Activated CD4-positive, alpha-beta T cell treated with anti-CD3 and anti-CD28 coated beads, Interleukin-2, amount 50 U/mL, for 1 hour (primary cell): ENCODE measurements around the gene GABRG3.

Experiments
- DNase-seq: peaks from one replicate; pipeline ENCODE4 v3.0.0-alpha.2; 2020

GABRG3 gene

GRCh38 chr15:27196691-27197090, 225.7 kb downstream of the GABRG3 start:
- no peak for DNase-seq

GRCh38 chr15:27201425-27201824, 230.4 kb downstream of the GABRG3 start:
- no peak for DNase-seq

GRCh38 chr15:27210176-27210575, 239.2 kb downstream of the GABRG3 start:
- DNase-seq, result no peak

DNA sequence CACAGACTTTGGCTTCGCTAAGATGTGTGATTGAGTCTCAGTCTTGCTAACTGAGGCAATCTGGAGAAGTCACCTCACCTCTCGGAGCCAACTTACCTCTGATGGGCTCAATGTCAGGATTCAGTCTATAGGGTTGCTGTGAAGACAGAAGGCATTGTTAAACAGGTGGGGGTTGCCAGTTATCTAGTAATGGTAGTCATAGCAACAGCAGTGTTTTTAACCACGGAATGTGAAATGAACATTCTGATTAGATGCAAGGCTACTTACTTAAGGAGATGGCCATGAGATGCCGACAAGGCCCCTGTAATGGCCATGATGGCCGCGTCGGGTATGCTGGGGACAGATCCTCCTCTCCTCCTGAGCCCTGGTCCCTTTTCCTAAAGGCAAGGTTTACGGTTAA, 243.1 kb downstream of the GABRG3 start:
- DNase-seq, result no peak

DNA sequence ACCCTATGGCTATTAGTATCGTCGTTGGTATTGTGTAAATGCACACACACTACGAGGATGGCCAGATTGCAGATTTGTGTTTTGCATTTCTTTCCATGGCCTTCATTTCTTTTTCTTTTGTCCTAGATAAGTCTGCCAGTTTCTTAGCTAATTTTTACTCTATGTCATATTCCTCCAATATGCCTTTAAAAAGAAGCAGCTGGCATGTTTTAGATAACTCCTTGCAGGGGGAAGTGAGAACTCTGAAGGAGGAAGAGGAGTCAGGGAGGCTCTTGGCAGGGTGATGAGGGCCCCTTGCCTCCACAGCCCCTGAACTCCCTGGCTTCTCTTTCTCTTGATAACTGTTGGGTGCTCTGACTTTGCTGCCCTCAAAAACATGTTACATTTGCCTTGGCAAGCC, 244.0 kb downstream of the GABRG3 start:
- no peak for DNase-seq

- DNase-seq, result no peak
Measured at GRCh38 chr15:27218426-27218825, 247.4 kb downstream of the GABRG3 start.

DNA sequence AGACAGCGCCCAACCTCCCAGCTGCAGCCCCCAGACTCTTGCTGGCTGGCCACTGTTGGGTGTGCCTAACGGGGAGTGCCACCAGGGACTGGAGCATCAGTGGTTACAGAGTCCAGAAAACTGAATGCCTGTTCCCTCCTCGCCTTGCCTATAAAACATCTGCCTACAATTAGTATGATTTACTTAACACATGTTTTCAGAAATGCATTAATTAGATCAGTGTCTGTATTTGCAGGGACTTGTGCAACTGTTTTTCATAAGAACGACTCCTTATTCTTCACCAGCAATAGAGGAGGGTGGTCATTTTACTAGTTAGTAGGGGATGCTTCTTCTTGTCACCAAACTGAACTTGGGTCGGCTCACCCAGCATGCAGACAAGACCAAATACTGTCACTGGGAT, 248.7 kb downstream of the GABRG3 start:
- DNase-seq, result no peak

- DNase-seq, result no peak
Measured at GRCh38 chr15:27220199-27220598, 249.2 kb downstream of the GABRG3 start.

GRCh38 chr15:27222479-27222878, 251.5 kb downstream of the GABRG3 start:
- DNase-seq, result no peak

DNA sequence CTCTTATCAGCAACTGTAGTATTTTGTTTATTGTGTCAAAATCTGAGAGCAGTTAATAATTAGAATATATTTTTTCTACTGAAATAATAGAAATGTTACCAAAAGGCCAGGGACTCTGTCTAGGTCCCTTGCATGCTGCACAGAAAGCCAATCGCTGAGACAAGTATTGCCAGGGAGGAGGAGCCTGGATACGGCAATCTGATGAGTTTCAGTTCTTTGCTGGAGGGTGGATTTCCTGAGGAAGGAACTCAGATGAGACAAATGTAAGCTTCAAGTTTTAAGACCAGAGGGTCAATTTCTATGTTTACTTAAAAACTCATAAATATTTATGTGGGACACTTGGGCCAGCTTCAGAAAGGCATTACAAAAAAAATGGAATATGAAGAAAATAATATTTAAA, 252.2 kb downstream of the GABRG3 start:
- DNase-seq, result no peak

DNA sequence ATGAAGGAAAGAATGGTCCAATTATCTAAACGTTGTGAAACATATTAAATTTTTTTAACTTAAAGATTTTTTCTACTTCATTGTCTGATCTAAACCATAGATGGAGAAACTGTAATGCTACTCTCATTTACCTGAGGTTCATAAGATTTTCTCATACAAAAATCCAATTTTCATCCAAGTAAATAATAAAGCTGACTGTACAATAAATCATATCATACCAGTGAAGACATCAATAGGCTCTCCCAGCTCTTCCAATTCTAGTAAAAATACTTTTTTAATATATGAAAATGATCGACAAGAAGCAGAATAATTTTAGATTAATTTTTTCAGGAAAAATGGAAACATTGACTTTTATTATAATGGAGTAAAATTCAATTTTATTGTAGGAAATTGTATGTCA, 260.8 kb downstream of the GABRG3 start:
- DNase-seq, result no peak

DNA sequence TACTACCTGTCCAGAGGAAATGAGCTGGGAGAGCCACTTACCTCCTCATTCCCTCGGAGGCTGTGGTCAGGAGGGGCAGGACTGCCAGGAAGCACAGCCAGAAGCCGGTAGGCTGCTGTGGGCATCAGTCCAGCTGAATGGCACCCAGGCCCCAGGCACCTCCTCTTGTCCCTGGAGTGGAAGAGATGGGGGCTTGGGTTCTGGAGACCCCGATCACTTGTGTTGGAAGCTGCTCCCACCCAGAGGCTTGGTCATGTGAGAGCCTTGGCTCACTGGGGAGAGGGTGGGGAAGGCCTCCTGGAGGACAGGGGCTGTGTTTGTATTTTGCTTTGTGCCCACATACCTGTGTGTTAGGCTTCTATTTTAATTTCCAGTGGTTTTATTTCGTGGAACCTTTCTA, 261.9 kb downstream of the GABRG3 start:
- no peak for DNase-seq

DNA sequence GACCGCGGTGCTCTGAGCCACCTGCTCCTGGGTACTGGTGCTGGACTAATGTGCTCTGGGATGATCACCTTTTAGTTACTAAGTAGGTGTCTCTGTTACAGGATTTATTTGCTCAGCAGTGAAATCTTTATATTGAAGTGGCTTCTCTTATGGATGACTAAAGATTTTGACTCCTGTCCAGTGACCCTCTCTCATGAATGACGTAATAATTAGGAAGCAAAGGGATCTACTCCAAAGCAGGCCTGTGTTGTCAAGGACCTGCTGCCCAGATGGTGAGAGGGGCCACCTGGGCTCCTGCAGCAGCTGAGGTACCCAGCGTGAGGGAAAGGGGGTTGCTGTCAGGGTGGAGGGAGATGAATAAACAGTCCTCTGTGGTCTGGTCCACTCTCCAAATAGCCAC, 263.6 kb downstream of the GABRG3 start:
- DNase-seq, result no peak

GRCh38 chr15:27235161-27235560, 264.2 kb downstream of the GABRG3 start:
- DNase-seq, result no peak

DNA sequence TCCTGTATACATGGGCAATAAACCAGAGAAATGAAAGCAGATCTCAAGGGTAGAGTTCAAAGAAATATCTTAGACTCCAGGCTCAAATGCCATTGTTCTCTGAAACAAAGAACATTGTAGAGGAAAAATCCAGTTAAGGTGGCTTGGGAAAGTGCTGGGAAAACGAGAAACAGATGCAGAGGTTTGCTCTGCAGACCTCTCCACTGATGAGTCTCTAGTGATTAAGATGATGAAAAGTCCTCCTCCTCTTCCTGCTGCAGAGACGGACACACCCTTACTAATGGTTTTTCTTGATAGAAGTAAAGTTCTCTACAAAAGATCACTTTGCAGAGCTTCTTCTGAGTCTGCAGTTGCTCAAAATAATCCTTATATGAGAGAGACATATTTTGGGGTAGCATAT, 264.7 kb downstream of the GABRG3 start:
- no peak for DNase-seq

DNA sequence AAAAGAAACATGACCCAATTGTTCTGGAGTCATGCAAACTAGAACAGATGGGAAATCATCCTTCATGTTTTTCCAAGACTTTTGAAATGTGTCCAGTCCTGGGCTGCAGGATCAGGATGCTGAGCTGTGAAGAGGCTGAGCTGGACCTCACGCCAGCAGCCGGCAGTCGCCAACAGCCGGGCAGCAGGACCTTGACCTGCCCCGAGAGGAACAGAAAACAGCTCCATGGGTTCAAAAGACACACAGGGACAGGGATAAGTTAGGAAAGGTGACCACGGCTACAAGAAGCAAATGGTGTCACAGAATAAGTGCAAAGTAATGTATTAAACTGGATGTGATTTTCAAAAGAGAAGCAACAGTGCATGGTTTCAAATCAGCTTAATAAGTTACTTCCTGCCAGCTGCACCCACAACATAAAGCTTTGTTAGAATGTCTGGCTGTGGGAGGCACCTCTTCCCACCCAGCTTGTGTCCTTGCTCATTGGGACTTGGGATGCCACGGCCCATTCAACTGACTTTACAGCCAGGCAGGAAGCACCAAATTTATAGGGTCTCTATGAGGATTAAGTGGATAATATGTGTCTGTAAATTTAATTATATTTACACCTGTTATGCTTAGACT, 266.4 kb downstream of the GABRG3 start:
- no peak for DNase-seq

- DNase-seq, result no peak
Measured at GRCh38 chr15:27238209-27238608, 267.2 kb downstream of the GABRG3 start.

DNA sequence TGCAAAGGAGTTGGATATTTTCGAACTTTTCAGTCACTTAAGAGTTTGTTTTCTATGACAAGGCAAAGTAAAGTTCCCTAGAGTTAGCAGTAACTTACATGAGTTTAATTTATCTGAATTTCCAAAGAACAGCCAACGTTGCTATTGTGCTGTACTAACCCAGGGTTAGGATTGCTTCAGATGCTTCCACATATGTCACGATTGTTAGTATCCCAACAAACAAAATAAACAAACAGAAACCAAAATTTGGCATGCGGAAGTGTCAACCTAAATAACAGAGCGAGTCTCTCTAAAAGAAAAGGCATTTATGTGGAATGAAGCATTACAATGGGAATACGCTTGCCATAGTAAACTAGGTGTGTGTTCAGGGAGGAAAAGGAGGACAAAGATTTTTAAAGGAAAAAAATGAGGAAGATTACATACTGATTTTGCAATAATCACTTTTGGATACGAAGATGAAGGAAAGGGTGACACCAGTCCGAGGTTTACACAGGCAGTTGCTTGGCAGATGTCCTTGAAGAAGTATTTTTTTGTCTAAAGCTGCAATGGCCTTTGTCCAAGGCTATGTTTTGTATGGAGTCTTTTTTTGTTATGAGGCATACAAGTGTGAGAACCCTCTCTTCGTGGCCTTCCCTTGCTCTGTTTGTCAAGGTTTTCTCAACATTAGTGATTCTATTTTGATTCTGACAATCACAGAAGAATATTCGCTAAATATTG, 267.9 kb downstream of the GABRG3 start:
- DNase-seq, result no peak

DNA sequence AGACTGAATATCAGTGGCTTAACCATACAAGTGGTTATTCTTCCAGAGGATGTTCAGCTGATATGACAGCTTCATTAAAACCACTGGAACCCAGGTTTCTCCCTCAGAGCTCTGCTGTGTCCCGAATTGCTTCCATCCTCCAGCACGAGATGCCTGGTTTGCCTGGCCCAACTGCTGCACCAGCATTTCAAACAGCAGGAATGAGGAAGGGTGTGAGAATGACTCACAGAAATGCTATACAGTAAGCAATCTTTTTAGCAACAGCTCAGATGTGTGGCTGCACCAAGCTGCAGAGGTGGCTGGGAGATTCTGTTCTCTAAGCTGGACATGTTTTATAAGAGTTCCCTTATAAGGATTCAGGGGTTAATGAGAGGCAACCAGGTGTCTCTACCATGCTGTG, 271.0 kb downstream of the GABRG3 start:
- DNase-seq, result no peak

DNA sequence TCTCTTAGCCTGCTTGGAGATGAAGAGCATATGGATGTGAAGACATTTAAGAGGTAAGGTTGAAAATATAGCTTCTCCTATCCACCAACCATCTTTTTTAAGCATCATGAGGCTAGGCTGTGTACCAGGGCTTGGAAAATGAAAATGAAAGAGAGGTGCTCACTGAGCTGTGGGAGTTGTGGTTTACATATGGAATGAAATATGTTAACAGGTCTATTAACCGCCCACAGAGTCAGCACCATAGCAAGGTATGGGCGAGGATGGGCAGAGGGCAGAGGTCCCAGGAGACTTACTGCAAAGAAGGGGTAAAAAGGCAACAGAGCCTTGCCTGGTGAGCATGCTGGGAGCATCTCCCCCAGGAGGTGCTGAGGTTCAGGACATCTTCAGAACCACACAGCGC, 273.1 kb downstream of the GABRG3 start:
- no peak for DNase-seq

- no peak for DNase-seq
Measured at GRCh38 chr15:27248251-27248650, 277.3 kb downstream of the GABRG3 start.

GRCh38 chr15:27249046-27249759, 278.2 kb downstream of the GABRG3 start:
- no peak for DNase-seq

- DNase-seq, result no peak
Measured at GRCh38 chr15:27249760-27250109, 278.8 kb downstream of the GABRG3 start.

GRCh38 chr15:27250223-27250622, 279.2 kb downstream of the GABRG3 start:
- DNase-seq, result no peak
